GM18909 (cell line): ENCODE data around the gene PRMT2.
"Not testable (repeated sequence)": the region's sequence is repeated elsewhere in the genome, so short reads cannot be mapped to it uniquely, and the experiment has no call there.

Experiments used
- ATAC-seq: cut with Tn5 transposase; IDR thresholded peaks from one replicate; pipeline ENCODE4 v1.9.1; 2021; ENCODE audit warnings: mild to moderate bottlenecking; ENCODE audit not compliant: unreplicated experiment, poor library complexity

The PRMT2 gene

DNA sequence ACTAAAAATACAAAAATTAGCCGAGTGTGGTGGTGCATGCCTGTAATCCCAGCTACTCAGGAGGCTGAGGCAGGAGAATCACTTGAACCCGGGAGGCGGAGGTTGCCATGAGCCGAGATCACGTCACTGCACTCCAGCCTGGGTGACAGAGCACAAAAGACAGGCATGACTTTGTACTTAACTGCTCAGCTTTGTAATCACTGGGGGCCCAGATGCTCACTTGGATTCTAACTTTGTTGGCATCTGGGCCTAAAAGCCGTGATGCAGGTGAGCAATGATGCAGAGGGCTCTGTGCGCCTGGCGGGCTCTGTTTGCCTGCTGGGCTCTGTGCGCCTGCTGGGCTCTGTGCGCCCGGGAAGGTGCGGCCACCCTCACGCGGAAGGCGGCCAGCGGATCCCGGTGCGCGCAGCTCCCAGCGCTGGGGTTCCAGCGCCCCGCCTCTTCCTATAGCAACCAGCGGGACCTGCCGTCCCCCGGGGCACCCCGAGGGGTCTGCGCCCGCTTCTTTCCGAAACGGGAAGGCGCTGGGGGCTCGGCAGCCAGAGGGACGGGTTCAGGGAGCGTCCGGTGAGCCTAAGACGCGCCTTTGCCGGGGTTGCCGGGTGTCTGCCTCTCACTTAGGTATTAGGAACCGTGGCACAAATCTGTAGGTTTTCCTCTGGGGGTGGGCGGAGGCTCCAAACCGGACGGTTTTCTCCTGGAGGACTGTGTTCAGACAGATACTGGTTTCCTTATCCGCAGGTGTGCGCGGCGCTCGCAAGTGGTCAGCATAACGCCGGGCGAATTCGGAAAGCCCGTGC, 31.7 kb downstream of the PRMT2 start:
- ATAC-seq, result no peak

GRCh38 chr21:46667741-46668380, 32.4 kb downstream of the PRMT2 start:
- ATAC-seq, result no peak

DNA sequence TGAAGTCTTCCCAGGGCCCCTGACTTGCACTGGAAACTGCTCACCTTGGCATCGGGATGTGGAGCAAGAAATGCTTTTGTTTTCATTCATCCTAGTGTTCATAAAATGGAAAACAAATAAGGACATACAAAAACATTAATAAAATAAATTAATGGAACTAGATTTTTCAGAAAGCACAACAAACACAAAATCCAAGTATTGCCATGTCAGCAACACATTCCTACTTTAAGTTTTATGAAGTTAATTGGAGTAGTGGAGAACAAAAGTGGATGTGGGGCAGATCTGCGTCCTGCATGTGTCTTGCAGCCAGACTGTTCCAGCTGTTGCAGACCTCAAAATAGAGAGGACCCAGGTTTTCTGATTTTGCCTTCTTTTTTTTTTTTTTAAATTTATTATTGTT, 32.9 kb downstream of the PRMT2 start:
- ATAC-seq, result no peak

GRCh38 chr21:46668904-46669303, 33.4 kb downstream of the PRMT2 start:
- not testable (repeated sequence) for ATAC-seq

DNA sequence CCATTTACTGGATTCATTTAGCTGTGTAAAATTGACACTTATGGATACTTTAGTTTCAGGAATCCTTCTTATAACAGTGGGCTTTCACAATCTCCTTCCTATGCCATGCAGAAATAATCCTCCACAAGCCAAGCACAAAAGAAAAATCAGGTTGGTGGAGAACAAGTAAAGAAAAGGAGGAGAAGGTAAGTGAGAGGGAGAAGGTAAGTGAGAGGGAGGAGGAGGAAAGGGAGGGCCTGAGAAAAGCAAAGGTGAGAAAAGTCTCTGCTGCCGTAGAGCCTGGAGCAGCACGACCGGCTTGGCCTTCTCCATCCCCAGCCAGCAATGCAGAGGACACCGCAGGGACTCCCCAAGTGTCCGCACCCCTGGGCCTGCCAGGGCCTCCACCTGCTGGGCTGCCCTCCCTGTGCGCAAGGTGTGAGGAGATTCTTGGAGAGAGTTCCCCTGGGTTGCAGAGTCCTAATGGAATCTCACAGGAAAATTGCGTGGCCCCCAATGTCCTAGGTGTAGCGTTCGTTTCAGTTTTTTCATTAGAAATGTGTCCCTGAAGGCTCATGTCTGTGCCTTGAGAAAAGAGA, 39.0 kb downstream of the PRMT2 start:
- no peak for ATAC-seq

- no peak for ATAC-seq
Observed at GRCh38 chr21:46675595-46676280, 40.3 kb downstream of the PRMT2 start.

GRCh38 chr21:46676542-46676941, 41.1 kb downstream of the PRMT2 start:
- not testable (repeated sequence) for ATAC-seq

DNA sequence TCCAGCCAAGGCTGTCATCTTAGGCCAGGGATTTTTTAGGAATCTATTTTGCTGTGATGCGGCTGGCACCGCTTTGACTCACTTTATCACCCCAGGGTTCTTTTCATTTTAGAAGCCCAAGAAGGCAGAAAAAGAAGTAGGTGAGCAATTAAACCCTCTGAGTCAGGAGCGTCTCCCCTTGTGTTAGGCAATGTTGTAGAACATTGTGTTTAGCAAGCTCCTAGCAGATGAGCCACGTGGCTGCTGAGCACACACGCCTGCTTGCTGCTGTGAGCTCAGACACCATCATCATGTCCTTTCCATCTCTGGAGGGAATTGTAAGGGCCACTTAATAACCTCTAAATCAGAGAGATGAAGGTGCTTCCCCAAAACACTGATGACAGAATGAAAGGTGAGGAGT, 46.1 kb downstream of the PRMT2 start:
- not testable (repeated sequence) for ATAC-seq

DNA sequence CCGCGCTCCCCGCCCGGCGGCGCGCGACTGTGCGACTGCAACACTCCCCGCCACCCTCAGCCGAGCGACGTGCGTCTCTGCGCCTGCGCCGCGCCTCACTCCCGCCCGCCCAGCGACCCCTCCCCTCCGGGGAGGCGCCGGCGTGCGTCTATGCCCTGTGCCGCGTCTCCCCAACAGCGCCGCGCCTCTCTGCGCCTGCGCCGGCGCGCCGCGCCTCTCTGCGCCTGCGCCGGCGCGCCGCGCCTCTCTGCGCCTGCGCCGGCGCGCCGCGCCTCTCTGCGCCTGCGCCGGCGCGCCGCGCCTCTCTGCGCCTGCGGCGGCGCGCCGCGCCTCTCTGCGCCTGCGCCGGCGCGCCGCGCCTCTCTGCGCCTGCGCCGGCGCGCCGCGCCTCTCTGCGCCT, 63.2 kb downstream of the PRMT2 start:
- not testable (repeated sequence) for ATAC-seq

GRCh38 chr21:46699104-46699503, 63.6 kb downstream of the PRMT2 start:
- not testable (repeated sequence) for ATAC-seq
